Sigmoid colon (tissue), 4 donors: ENCODE results near the gene ZNF778.

Experiments used
- EP300 ChIP-seq, 4 donors: sonication (generic); formaldehyde crosslinking; IDR thresholded peaks; one replicate each; pipeline ENCODE4 v1.6.1; 2017; ENCODE audit warnings: antibody characterized with exemption in 4 of 4
- TF ChIP-seq, protein P1 (sequence below), 4 experiments: fragments of 450-650 bp in 3 of 4; fragments of 200-600 bp in 1 of 4; IDR thresholded peaks; one replicate each; pipeline ENCODE4 v1.5.1; 2016 to 2019; ENCODE audit warnings: antibody characterized with exemption in 4 of 4, mild to moderate bottlenecking in 3 of 4, moderate library complexity in 2 of 4

DNA sequence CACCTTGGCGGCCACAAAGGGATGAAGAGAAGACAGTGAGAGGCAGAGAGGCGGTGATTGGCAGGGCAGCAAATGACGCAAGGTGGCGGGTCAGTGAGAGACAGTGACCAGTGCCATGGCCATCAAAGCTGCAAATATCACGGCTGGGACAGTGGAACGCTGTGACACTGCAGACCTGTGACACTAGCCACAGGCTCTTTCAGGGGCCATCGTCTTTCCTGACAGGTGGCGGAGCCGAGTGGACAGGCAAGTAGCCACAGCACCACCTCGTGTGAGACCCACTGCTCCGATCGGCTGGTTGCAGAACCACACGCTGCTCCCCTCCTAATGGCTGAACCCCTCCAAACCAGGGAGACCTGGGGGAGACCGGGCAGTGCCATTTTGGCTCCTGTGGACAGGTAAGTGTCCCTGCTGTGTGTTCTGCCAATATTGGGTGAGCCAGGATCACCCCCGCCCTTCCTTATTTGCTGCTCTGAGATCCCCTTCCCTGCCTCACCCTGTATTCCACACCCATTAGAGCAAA is 7.9 kb upstream of the ZNF778 start:
- TF ChIP-seq, protein P1, sequence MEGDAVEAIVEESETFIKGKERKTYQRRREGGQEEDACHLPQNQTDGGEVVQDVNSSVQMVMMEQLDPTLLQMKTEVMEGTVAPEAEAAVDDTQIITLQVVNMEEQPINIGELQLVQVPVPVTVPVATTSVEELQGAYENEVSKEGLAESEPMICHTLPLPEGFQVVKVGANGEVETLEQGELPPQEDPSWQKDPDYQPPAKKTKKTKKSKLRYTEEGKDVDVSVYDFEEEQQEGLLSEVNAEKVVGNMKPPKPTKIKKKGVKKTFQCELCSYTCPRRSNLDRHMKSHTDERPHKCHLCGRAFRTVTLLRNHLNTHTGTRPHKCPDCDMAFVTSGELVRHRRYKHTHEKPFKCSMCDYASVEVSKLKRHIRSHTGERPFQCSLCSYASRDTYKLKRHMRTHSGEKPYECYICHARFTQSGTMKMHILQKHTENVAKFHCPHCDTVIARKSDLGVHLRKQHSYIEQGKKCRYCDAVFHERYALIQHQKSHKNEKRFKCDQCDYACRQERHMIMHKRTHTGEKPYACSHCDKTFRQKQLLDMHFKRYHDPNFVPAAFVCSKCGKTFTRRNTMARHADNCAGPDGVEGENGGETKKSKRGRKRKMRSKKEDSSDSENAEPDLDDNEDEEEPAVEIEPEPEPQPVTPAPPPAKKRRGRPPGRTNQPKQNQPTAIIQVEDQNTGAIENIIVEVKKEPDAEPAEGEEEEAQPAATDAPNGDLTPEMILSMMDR (IDR thresholded peaks at IDR 0.05) = no peak
- TF ChIP-seq EP300 (IDR thresholded peaks at IDR 0.05) = no peak
